ENCODE results near the gene GTF3C5.
"Not testable (repeated sequence)": the region's sequence is repeated elsewhere in the genome, so short reads cannot be mapped to it uniquely, and the experiment has no call there.

Gene GTF3C5

GRCh38 chr9:133062569-133062968, 31.8 kb downstream of the GTF3C5 start:
- not testable (repeated sequence) for H3K27ac Mint-ChIP-seq, H3K4me3 Mint-ChIP-seq, DNase-seq, H3K9me3 Mint-ChIP-seq, H3K27me3 Mint-ChIP-seq
- H3K36me3 Mint-ChIP-seq (ENCODE audit: low read depth): peaks cover 15% of the 10 kb centered on the region
- peaks cover 34% of the 10 kb centered on the region for H3K4me1 Mint-ChIP-seq (ENCODE audit: low read depth)

GRCh38 chr9:133063159-133063499, 32.3 kb downstream of the GTF3C5 start:
- no peaks in the 10 kb centered on the region for H3K9me3 Mint-ChIP-seq
- peaks cover 10% of the 10 kb centered on the region for H3K36me3 Mint-ChIP-seq (ENCODE audit: low read depth)
- no peak overlapping the region for H3K4me3 Mint-ChIP-seq
- H3K27me3 Mint-ChIP-seq: no peaks in the 10 kb centered on the region
- DNase-seq: no peak
- H3K27ac Mint-ChIP-seq: no peak overlapping the region
- H3K4me1 Mint-ChIP-seq (ENCODE audit: low read depth): peaks cover 28% of the 10 kb centered on the region

- no peaks in the 10 kb centered on the region for H3K27me3 Mint-ChIP-seq
- H3K4me1 Mint-ChIP-seq (ENCODE audit: low read depth): peaks cover 23% of the 10 kb centered on the region
- DNase-seq: no peak
- no peak overlapping the region for H3K4me3 Mint-ChIP-seq
- peaks cover 4% of the 10 kb centered on the region for H3K36me3 Mint-ChIP-seq (ENCODE audit: low read depth)
- no peak overlapping the region for H3K27ac Mint-ChIP-seq
- H3K9me3 Mint-ChIP-seq: no peaks in the 10 kb centered on the region
Observed at GRCh38 chr9:133063500-133064231, 32.9 kb downstream of the GTF3C5 start.

- H3K4me3 Mint-ChIP-seq: no peak overlapping the region
- no peaks in the 10 kb centered on the region for H3K27me3 Mint-ChIP-seq
- DNase-seq: no peak
- H3K27ac Mint-ChIP-seq: no peak overlapping the region
- no peaks in the 10 kb centered on the region for H3K9me3 Mint-ChIP-seq
- peaks cover 15% of the 10 kb centered on the region for H3K4me1 Mint-ChIP-seq (ENCODE audit: low read depth)
- no peaks in the 10 kb centered on the region for H3K36me3 Mint-ChIP-seq (ENCODE audit: low read depth)
Observed at GRCh38 chr9:133064241-133065069, 33.7 kb downstream of the GTF3C5 start.

- no peak overlapping the region for H3K27ac Mint-ChIP-seq
- H3K27me3 Mint-ChIP-seq: no peaks in the 10 kb centered on the region
- peaks cover 9% of the 10 kb centered on the region for H3K4me1 Mint-ChIP-seq (ENCODE audit: low read depth)
- no peak overlapping the region for H3K4me3 Mint-ChIP-seq
- DNase-seq: no peak
- H3K36me3 Mint-ChIP-seq (ENCODE audit: low read depth): no peaks in the 10 kb centered on the region
- H3K9me3 Mint-ChIP-seq: no peaks in the 10 kb centered on the region
Observed at GRCh38 chr9:133065070-133065388, 34.2 kb downstream of the GTF3C5 start.

- H3K4me3 Mint-ChIP-seq: no peak overlapping the region
- no peaks in the 10 kb centered on the region for H3K9me3 Mint-ChIP-seq
- H3K36me3 Mint-ChIP-seq (ENCODE audit: low read depth): no peaks in the 10 kb centered on the region
- no peak overlapping the region for H3K27ac Mint-ChIP-seq
- H3K4me1 Mint-ChIP-seq (ENCODE audit: low read depth): peaks cover 2% of the 10 kb centered on the region
- no peaks in the 10 kb centered on the region for H3K27me3 Mint-ChIP-seq
- DNase-seq: no peak
Observed at GRCh38 chr9:133066181-133066983, 35.6 kb downstream of the GTF3C5 start.

- peaks cover 2% of the 10 kb centered on the region for H3K4me1 Mint-ChIP-seq (ENCODE audit: low read depth)
- H3K36me3 Mint-ChIP-seq (ENCODE audit: low read depth): peaks cover 3% of the 10 kb centered on the region
- no peak for DNase-seq
- no peak overlapping the region for H3K27ac Mint-ChIP-seq
- H3K27me3 Mint-ChIP-seq: no peaks in the 10 kb centered on the region
- no peak overlapping the region for H3K4me3 Mint-ChIP-seq
- H3K9me3 Mint-ChIP-seq: no peaks in the 10 kb centered on the region
Observed at GRCh38 chr9:133067006-133067405, 36.2 kb downstream of the GTF3C5 start.

- H3K4me3 Mint-ChIP-seq: no peak overlapping the region
- H3K27ac Mint-ChIP-seq: no peak overlapping the region
- DNase-seq: no peak
- H3K4me1 Mint-ChIP-seq (ENCODE audit: low read depth): no peaks in the 10 kb centered on the region
- H3K9me3 Mint-ChIP-seq: no peaks in the 10 kb centered on the region
- H3K27me3 Mint-ChIP-seq: no peaks in the 10 kb centered on the region
- H3K36me3 Mint-ChIP-seq (ENCODE audit: low read depth): peaks cover 3% of the 10 kb centered on the region
Observed at GRCh38 chr9:133067813-133068212, 37.0 kb downstream of the GTF3C5 start.

- H3K4me3 Mint-ChIP-seq; H3K36me3 Mint-ChIP-seq (ENCODE audit: low read depth); DNase-seq; H3K9me3 Mint-ChIP-seq; H3K27ac Mint-ChIP-seq; H3K4me1 Mint-ChIP-seq (ENCODE audit: low read depth); H3K27me3 Mint-ChIP-seq: not testable (repeated sequence)
Observed at GRCh38 chr9:133068431-133068830, 37.6 kb downstream of the GTF3C5 start.

GRCh38 chr9:133070500-133070961, 39.7 kb downstream of the GTF3C5 start:
- H3K27me3 Mint-ChIP-seq; DNase-seq; H3K4me1 Mint-ChIP-seq (ENCODE audit: low read depth); H3K4me3 Mint-ChIP-seq; H3K9me3 Mint-ChIP-seq; H3K27ac Mint-ChIP-seq; H3K36me3 Mint-ChIP-seq (ENCODE audit: low read depth): not testable (repeated sequence)

- not testable (repeated sequence) for H3K4me3 Mint-ChIP-seq; H3K4me1 Mint-ChIP-seq (ENCODE audit: low read depth); H3K36me3 Mint-ChIP-seq (ENCODE audit: low read depth); H3K9me3 Mint-ChIP-seq; DNase-seq; H3K27me3 Mint-ChIP-seq; H3K27ac Mint-ChIP-seq
Observed at GRCh38 chr9:133070985-133071384, 40.2 kb downstream of the GTF3C5 start.

- Mint-ChIP-seq H3K36me3 (ENCODE audit: low read depth) (peaks cover 3% of the 10 kb centered on the region), H3K9me3 (no peaks in the 10 kb centered on the region), H3K4me1 (ENCODE audit: low read depth) (no peaks in the 10 kb centered on the region), H3K27me3 (no peaks in the 10 kb centered on the region), H3K27ac (peak overlapping the region; percentile 68), H3K4me3 (no peak overlapping the region)
- no peak for DNase-seq
Observed at GRCh38 chr9:133071484-133072150, 40.8 kb downstream of the GTF3C5 start.

GRCh38 chr9:133072210-133072609, 41.4 kb downstream of the GTF3C5 start:
- H3K36me3 Mint-ChIP-seq (ENCODE audit: low read depth); H3K27me3 Mint-ChIP-seq; H3K27ac Mint-ChIP-seq; DNase-seq; H3K4me1 Mint-ChIP-seq (ENCODE audit: low read depth); H3K4me3 Mint-ChIP-seq; H3K9me3 Mint-ChIP-seq: not testable (repeated sequence)
